CD4-positive, alpha-beta T cell treated with Interleukin-4 for 4 hours (primary cell): Measurements from ENCODE around the gene HRC.

Source experiments
- DNase-seq: peaks from one replicate; pipeline ENCODE4 v3.0.0-alpha.2; 2020

The HRC gene

DNA sequence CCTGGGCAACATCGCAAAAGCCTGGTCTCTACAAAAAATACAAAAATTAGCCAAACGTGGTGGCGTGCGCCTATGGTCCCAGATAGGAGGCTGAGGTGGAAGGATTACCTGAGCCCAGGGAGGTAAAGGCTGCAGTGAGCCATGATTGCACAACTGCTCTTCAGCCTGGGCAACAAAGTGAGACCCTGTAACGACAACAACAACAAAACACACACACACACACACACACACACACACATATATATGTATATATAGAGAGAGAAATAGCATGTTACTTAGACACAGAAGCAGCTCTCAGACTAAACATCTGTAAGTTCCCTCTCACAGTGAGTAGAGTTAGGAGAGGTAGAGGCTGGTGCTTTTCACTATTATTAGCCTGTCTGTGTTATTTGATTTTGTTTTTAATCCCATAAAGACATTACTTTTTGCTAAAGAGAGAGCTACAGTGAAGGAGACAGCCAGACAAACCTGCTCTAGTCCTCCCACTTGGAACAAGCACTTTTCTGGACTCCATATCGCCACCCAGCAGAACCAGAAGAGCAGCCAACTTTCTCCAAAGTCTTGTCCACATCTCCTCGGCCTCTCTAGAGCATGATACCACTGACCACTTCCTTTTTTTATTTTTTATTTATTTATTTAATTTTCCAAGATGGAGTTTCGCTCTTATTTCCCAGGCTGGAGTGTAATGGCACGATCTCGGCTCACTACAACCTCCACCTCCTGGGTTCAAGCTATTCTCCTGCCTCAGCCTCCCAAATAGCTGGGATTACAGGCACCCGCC, 43.8 kb downstream of the HRC start:
- no peak for DNase-seq

- no peak for DNase-seq
Measured at GRCh38 chr19:49110567-49110966, 44.6 kb downstream of the HRC start.

DNA sequence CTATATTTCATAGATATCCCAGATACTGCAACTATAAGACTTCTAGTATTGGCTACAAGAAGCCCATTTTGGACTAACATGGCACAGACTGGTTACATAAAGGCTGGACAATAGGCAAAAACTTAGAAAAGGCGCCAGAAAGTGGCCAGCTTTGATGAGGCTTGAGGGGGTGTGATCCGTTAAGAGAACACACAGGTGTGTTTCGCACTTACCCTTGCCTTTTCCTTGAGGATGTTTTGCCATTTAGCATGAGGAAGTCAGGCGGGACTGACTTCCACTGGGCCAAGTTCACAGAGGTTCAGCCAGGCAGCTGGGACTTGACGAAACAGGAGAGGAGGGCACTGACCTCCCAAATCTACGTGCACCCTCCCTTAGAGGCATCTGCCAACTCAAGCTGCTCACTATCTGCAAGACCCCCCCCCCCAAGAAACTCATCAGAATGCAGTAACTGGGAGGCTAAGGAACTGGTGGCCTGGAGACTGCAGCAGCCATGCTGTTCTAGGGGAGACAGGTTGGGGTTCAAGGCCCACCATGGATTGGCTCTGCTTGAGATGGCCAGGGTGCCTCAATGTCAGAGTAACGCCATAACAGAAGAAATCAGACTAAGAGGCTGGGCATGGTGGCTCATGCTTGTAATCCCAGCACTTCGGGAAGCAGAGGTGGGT, 45.5 kb downstream of the HRC start:
- no peak for DNase-seq

GRCh38 chr19:49109051-49109450, 46.1 kb downstream of the HRC start:
- no peak for DNase-seq

- no peak for DNase-seq
Measured at GRCh38 chr19:49107625-49108459, 47.4 kb downstream of the HRC start.

GRCh38 chr19:49106648-49107135, 48.5 kb downstream of the HRC start:
- DNase-seq: peak; percentile 45

DNA sequence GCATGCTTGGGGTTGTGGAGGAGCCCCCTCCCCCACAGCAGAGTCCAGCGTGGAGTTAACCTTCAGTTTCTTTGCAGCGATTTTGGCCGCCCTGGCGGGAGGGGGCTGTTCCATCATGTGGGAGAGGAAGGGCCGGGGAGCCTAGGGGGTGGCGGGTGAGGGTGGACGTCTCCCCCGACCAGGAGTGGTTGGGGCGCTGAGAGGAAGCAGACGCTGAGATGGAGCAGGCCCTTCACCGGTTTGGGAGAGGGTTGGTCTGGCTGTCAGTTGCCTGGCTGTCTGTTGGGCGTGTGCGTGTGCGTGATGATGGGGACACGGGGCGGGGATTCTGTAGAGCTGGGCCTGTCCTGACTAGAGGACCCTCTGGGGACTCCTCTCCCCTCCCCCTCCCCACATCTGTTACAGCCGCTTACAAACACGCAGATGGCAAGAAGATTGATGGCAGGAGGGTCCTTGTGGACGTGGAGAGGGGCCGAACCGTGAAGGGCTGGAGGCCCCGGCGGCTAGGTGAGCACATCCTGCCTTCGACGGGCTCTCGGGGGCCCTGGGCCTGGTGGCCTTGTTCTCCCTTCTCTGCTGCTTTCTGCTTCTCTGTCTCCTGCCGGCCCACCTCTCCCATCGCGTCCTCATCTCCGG, 50.8 kb downstream of the HRC start:
- no peak for DNase-seq

DNA sequence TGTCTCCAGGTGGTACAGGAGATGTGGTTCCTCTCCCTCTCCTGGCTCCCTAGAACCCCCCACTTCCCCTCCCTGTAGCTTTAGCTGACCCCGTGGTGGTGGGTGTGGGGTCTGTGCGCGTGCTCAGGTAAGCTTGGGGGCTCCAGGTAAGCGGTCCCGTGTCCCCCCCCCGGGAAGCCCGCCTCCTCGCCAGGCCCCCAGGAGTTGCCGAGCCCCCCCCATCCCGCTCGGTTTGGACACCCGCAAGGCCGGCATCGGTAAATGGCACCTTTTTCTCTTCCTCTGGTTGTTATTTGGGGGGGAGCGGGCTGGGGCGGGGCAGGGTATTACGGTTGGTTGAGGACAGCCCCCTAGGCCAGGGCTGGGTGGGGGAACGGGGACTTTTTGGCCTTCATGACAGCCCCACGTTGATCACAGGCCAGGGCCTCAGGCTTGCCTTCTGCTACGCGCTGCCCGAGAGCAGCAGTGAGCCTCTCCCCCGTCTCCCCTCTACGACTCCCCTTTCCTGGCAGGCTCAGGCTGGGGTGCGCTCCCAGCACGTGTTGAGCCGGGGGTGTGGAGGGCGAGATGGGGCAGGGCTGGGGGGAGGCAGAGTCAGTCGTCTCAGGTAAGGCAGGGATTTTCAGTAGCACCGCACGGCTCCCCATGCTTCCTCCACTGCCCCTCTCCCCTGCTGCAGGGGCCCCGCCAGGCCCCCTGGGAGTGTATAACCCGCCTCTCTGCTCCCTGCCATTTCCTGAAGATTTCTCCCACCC, 51.7 kb downstream of the HRC start:
- no peak for DNase-seq

DNA sequence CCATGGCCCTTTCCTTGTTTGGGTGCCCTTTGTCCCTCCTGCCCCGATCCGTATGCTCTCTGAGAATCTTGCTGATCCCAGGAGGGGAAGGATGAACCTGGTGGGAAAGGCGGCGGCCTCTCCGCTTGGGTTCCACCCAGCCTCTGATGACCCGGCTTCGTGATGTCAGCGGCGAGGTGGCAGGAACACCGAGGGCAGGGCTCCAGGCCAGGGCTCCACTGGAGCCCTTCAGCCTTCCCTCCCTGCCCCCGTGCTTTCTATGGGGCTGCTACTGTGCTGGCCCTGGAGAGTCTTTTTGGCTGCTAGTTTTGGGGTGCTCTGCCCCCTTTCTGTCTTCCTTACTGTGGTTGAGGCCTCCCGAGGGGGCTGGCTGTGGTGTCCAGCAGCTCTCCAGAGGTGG, 52.9 kb downstream of the HRC start:
- DNase-seq: no peak
